Parathyroid adenoma (tissue), 2 donors: ENCODE measurements around the gene MYL1.

Experiments used
- H2AFZ ChIP-seq: fragments of 300-600 bp; sonication (generic); one replicate; pipeline ENCODE4 v1.7.0; 2017; ENCODE audit warnings: antibody characterized with exemption, mild to moderate bottlenecking
- H3K27ac ChIP-seq: fragments of 300-600 bp; sonication (generic); one replicate; pipeline ENCODE4 v1.7.0; 2017
- H3K27me3 ChIP-seq: fragments of 300-600 bp; sonication (generic); one replicate; pipeline ENCODE4 v1.7.0; 2017; ENCODE audit warnings: low read length; ENCODE audit not compliant: control insufficient read depth, insufficient read depth
- H3K36me3 ChIP-seq: fragments of 300-600 bp; sonication (generic); one replicate; pipeline ENCODE4 v1.7.0; 2017; ENCODE audit warnings: low read length; ENCODE audit not compliant: control insufficient read depth, insufficient read depth
- H3K4me1 ChIP-seq: fragments of 300-600 bp; sonication (generic); one replicate; pipeline ENCODE4 v1.7.0; 2017; ENCODE audit warnings: control low read depth
- H3K4me2 ChIP-seq: fragments of 300-600 bp; sonication (generic); one replicate; pipeline ENCODE4 v1.7.0; 2017; ENCODE audit warnings: low read length
- H3K4me3 ChIP-seq: fragments of 300-600 bp; sonication (generic); one replicate; pipeline ENCODE4 v1.7.0; 2017; ENCODE audit warnings: low read depth, low read length
- H3K79me2 ChIP-seq: fragments of 300-600 bp; sonication (generic); one replicate; pipeline ENCODE4 v1.7.0; 2017; ENCODE audit warnings: control low read depth
- H3K9ac ChIP-seq: fragments of 300-600 bp; sonication (generic); one replicate; pipeline ENCODE4 v1.7.0; 2017; ENCODE audit warnings: mild to moderate bottlenecking
- H3K9me3 ChIP-seq: fragments of 300-600 bp; sonication (generic); one replicate; pipeline ENCODE4 v1.7.0; 2017; ENCODE audit warnings: low read length; ENCODE audit not compliant: control insufficient read depth
- TF ChIP-seq, protein P1 (sequence below): fragments of 300-600 bp; sonication (generic); IDR thresholded peaks from one replicate; pipeline ENCODE4 v1.7.0; 2017; ENCODE audit warnings: antibody characterized with exemption, mild to moderate bottlenecking
- donor health status: primary hyperparathyroidism.

The MYL1 gene

DNA sequence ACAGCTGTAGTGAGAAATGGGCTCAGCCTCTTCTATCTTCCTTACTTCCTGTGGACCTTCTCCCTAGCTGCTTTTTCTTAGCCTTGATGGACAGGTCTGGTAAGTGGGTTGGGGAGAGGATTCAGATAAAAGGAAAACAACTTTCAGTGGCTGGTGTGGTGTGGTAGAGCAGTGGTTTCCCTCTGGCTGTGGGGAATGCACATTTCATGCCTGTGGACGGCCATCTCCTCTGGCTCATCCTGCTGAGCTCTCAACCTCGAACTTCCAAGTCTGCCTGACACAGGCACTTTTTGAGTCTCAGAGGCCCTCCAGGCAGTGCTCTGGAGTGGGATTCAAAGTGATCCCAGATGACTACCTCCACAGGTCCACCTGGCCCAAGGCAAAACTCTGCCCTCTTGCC is 51.1 kb downstream of the MYL1 start:
- Histone ChIP-seq H3K27me3 (no peaks in the 10 kb centered on the region), H3K27ac (no peak overlapping the region), H3K9ac (no peak overlapping the region), H3K36me3 (no peaks in the 10 kb centered on the region), H3K4me2 (no peak overlapping the region), H3K79me2 (no peaks in the 10 kb centered on the region), H3K4me1 (no peaks in the 10 kb centered on the region), H3K9me3 (no peaks in the 10 kb centered on the region), H3K4me3 (no peak overlapping the region), H2AFZ (no peak overlapping the region)
- TF ChIP-seq, protein P1, sequence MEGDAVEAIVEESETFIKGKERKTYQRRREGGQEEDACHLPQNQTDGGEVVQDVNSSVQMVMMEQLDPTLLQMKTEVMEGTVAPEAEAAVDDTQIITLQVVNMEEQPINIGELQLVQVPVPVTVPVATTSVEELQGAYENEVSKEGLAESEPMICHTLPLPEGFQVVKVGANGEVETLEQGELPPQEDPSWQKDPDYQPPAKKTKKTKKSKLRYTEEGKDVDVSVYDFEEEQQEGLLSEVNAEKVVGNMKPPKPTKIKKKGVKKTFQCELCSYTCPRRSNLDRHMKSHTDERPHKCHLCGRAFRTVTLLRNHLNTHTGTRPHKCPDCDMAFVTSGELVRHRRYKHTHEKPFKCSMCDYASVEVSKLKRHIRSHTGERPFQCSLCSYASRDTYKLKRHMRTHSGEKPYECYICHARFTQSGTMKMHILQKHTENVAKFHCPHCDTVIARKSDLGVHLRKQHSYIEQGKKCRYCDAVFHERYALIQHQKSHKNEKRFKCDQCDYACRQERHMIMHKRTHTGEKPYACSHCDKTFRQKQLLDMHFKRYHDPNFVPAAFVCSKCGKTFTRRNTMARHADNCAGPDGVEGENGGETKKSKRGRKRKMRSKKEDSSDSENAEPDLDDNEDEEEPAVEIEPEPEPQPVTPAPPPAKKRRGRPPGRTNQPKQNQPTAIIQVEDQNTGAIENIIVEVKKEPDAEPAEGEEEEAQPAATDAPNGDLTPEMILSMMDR: no peak

DNA sequence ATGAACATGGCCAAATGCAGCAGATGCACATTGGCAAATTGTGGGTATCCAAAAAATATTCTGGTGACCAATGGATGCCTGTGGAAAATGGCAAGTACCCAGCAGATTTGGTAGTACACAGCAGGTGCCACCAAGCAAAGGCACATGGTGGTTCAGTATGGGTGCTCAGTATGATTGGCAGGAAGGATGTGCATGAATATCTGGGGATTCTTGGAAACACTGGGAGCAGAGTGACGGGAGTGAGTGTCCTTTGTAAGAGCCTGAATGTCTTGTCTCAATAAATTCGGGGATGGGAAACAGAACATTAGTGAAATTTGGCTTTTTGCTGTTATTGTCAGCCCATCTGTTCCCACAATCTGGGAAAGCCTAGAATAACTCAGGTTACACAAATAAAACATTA is 52.9 kb downstream of the MYL1 start:
- Histone ChIP-seq H3K79me2 (no peaks in the 10 kb centered on the region), H3K4me2 (no peak overlapping the region), H3K9me3 (no peaks in the 10 kb centered on the region), H3K9ac (no peak overlapping the region), H3K4me1 (no peaks in the 10 kb centered on the region), H2AFZ (no peak overlapping the region), H3K27me3 (no peaks in the 10 kb centered on the region), H3K36me3 (no peaks in the 10 kb centered on the region), H3K27ac (no peak overlapping the region), H3K4me3 (no peak overlapping the region)
- TF ChIP-seq, protein P1: no peak

DNA sequence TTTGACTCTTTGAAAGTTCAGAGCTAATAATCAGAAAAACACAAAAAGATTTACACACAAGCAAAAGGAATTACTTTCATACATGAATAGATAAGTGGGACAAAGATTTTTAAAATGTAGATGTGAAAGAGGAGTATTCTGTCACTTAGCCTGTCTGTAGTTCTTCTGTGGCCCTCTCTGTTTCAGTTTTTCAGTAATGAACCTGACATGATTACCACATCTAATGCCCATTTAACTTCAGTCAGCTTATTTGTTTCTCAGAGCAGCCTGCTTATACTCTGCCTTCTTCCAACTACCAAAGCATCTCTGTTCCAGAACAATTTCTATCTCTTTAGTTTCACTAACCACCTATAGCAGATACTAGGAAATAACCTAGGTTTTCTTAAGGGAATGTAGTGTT is 55.3 kb downstream of the MYL1 start:
- no peak overlapping the region for H2AFZ ChIP-seq
- no peak overlapping the region for H3K9ac ChIP-seq
- no peak overlapping the region for H3K4me2 ChIP-seq
- no peaks in the 10 kb centered on the region for H3K4me1 ChIP-seq
- H3K27ac ChIP-seq: no peak overlapping the region
- H3K36me3 ChIP-seq: no peaks in the 10 kb centered on the region
- H3K27me3 ChIP-seq: no peaks in the 10 kb centered on the region
- H3K9me3 ChIP-seq: no peaks in the 10 kb centered on the region
- TF ChIP-seq, protein P1: no peak
- H3K79me2 ChIP-seq: no peaks in the 10 kb centered on the region
- no peak overlapping the region for H3K4me3 ChIP-seq

DNA sequence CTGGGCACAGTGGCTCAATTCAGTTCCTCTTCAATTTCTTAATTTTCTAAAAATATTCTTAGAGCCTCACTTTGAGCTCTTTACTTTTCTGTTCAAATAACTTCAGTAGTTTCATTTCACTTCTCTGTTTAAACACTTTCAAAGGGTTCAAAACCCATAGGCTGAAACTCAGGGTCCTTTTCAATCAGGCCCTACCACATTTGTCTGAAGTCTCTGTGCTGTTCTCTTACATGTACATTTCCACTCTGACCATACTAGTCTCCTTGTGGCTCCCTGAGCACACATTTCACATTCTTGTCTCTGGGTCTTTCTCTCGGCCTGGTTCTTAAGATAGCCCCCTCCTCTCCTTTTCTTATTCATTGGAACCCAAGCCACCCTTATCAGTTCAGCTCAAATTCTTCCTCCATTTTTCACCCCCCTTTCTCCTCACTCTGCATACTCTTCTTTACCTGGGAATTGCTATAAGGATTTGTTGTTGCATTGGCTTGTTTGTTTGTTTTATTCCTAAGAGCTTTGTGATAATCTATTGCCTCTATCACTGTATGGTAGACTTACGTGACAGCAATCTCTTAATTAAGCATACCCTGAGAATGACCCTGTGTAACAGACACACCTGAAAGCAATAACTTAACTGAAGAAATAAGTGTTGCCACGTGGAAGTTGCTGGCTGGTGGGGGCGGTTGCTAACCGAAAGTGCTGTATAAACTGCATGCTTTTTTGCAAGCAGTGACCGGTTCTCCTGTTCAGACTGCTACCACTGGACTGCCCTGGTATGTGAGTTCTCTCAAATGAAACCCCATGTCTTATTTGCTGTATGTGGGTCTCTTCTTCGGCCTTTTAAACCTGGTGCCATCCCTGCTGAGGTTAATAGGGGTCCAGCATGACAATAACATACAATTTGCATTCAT is 62.0 kb downstream of the MYL1 start:
- Histone ChIP-seq H3K9me3 (no peaks in the 10 kb centered on the region), H3K4me1 (no peaks in the 10 kb centered on the region), H3K27me3 (no peaks in the 10 kb centered on the region), H3K79me2 (peaks cover 3% of the 10 kb centered on the region), H3K9ac (no peak overlapping the region), H3K4me3 (no peak overlapping the region), H3K27ac (no peak overlapping the region), H2AFZ (peak overlapping the region; percentile 31), H3K36me3 (no peaks in the 10 kb centered on the region), H3K4me2 (no peak overlapping the region)
- TF ChIP-seq, protein P1: no peak

DNA sequence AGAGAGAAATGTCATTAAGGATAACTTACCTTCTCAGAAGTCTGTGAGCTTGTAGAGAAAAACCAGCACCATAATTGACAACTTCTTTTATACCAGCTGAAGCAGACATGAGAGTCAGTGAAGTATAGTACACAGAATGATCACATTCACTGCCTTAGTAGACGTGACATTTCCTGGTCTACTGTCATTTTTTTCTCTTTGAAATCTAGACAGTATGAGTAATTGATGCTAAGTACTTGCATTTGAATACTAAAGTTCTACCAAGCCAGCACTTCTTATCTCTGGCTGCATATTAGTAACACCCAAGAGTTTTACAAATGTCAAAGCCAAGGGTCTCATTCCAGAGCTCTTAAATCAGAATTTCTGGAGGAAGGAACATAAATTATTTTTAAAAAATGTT is 64.4 kb downstream of the MYL1 start:
- Histone ChIP-seq H3K4me3 (no peak overlapping the region), H3K36me3 (no peaks in the 10 kb centered on the region)
- TF ChIP-seq, protein P1: no peak

More for the DNA sequence above, 64.4 kb downstream of the MYL1 start:
- Histone ChIP-seq H3K79me2 (peaks cover 3% of the 10 kb centered on the region), H2AFZ (no peak overlapping the region), H3K27me3 (no peaks in the 10 kb centered on the region), H3K9ac (no peak overlapping the region), H3K4me2 (no peak overlapping the region), H3K9me3 (no peaks in the 10 kb centered on the region), H3K4me1 (no peaks in the 10 kb centered on the region), H3K27ac (no peak overlapping the region)
